Urothelium cell line (cell line): ENCODE results near the gene PTPRT.
"Not testable (repeated sequence)": the region's sequence is repeated elsewhere in the genome, so short reads cannot be mapped to it uniquely, and the experiment has no call there.

ENCODE experiments used
- DNase-seq: peaks from one replicate; pipeline ENCODE4 v3.0.0; 2011; ENCODE audit warnings: low spot score, mixed read lengths
- FAIRE-seq: peaks from 2 replicates; lab custom pipeline; 2011; peaks lifted over from hg19 to GRCh38; lab: Jason Lieb, UNC

The PTPRT gene

GRCh38 chr20:42267793-42268384 lies 921.8 kb downstream of the PTPRT start:
- DNase-seq (no peak), FAIRE-seq (no peak)

GRCh38 chr20:42261766-42262270 lies 927.9 kb downstream of the PTPRT start:
- DNase-seq (no peak), FAIRE-seq (no peak)

- FAIRE-seq, result no peak
- DNase-seq, result no peak
Observed at GRCh38 chr20:42260184-42260583, 929.5 kb downstream of the PTPRT start.

- FAIRE-seq, result no peak
Observed at GRCh38 chr20:42259389-42259788, 930.3 kb downstream of the PTPRT start.

GRCh38 chr20:42258564-42259302 lies 931.0 kb downstream of the PTPRT start:
- FAIRE-seq, result no peak

More at GRCh38 chr20:42259389-42259788, 930.3 kb downstream of the PTPRT start:
- no peak for DNase-seq

GRCh38 chr20:42255821-42256220 lies 933.9 kb downstream of the PTPRT start:
- no peak for DNase-seq

More at GRCh38 chr20:42258564-42259302, 931.0 kb downstream of the PTPRT start:
- DNase-seq, result no peak

GRCh38 chr20:42254673-42255072 lies 935.0 kb downstream of the PTPRT start:
- DNase-seq, result no peak
- FAIRE-seq, result no peak

More at GRCh38 chr20:42255821-42256220, 933.9 kb downstream of the PTPRT start:
- no peak for FAIRE-seq

GRCh38 chr20:42252116-42252515 lies 937.6 kb downstream of the PTPRT start:
- DNase-seq, result no peak
- no peak for FAIRE-seq

- no peak for DNase-seq
- no peak for FAIRE-seq
Observed at GRCh38 chr20:42218621-42219374, 970.9 kb downstream of the PTPRT start.

GRCh38 chr20:42214074-42214473 lies 975.6 kb downstream of the PTPRT start:
- FAIRE-seq (no peak), DNase-seq (no peak)

- FAIRE-seq (no peak), DNase-seq (no peak)
Observed at GRCh38 chr20:42212391-42212790, 977.3 kb downstream of the PTPRT start.

- FAIRE-seq, DNase-seq: not testable (repeated sequence)
Observed at GRCh38 chr20:42206557-42206956, 983.1 kb downstream of the PTPRT start.

- DNase-seq (no peak), FAIRE-seq (no peak)
Observed at GRCh38 chr20:42204109-42204660, 985.5 kb downstream of the PTPRT start.

- DNase-seq (no peak), FAIRE-seq (no peak)
Observed at GRCh38 chr20:42197599-42197998, 992.1 kb downstream of the PTPRT start.

- FAIRE-seq, result no peak
Observed at GRCh38 chr20:42193119-42193518, 996.6 kb downstream of the PTPRT start.

GRCh38 chr20:42192321-42192720 lies 997.4 kb downstream of the PTPRT start:
- no peak for FAIRE-seq
- DNase-seq, result no peak

More at GRCh38 chr20:42193119-42193518, 996.6 kb downstream of the PTPRT start:
- no peak for DNase-seq

- no peak for FAIRE-seq
- DNase-seq, result no peak
Observed at GRCh38 chr20:42191140-42191860, 998.4 kb downstream of the PTPRT start.

- DNase-seq (no peak), FAIRE-seq (no peak)
Observed at GRCh38 chr20:42190084-42190483, 999.6 kb downstream of the PTPRT start.

GRCh38 chr20:42186337-42186736 lies 1003.4 kb downstream of the PTPRT start:
- DNase-seq (no peak), FAIRE-seq (no peak)

- DNase-seq, result no peak
- no peak for FAIRE-seq
Observed at GRCh38 chr20:42183147-42183546, 1006.6 kb downstream of the PTPRT start.
